Measurements from ENCODE around the gene COLQ. TPM values are rescaled to one million over a fixed set of nuclear protein-coding genes. Genes with fewer than 3 reads are reported as not detected.

The COLQ gene
- total and polyA plus RNA-seq, 10 donors: 1.9 to 29.8 (median 6.7) TPM

GRCh38 chr3:15452961-15453360 lies 68.5 kb downstream of the COLQ start:
- WGBS, 5 donors: 91 to 97% (median 94%) methylated on average over 5 of the region's 5 CpGs

GRCh38 chr3:15452156-15452555 lies 69.3 kb downstream of the COLQ start:
- Histone ChIP-seq H3K9me3 (no peaks in the 10 kb centered on the region), H3K36me3 (peaks cover 0 to 18% (median 0%) of the 10 kb centered on the region in 6 donors), H3K27ac (no peak overlapping the region), H3K4me3 (no peak overlapping the region), H3K4me1 (no peaks in the 10 kb centered on the region), H3K27me3 (replicated peaks in 1 of 7) (no peaks in the 10 kb centered on the region)
- WGBS, 5 donors: 81 to 95% (median 87%) methylated on average over 7 to 9 of the region's 9 CpGs
- intact Hi-C loops (cut with DNase I; ENCODE audit: low total_unique reads): no loop called here
- DNase-seq: no peak
- TF ChIP-seq POLR2AphosphoS5 (IDR thresholded peaks at IDR 0.05) (no peak), POLR2A (IDR thresholded peaks at IDR 0.05) (no peak)
- TF ChIP-seq, protein P1, sequence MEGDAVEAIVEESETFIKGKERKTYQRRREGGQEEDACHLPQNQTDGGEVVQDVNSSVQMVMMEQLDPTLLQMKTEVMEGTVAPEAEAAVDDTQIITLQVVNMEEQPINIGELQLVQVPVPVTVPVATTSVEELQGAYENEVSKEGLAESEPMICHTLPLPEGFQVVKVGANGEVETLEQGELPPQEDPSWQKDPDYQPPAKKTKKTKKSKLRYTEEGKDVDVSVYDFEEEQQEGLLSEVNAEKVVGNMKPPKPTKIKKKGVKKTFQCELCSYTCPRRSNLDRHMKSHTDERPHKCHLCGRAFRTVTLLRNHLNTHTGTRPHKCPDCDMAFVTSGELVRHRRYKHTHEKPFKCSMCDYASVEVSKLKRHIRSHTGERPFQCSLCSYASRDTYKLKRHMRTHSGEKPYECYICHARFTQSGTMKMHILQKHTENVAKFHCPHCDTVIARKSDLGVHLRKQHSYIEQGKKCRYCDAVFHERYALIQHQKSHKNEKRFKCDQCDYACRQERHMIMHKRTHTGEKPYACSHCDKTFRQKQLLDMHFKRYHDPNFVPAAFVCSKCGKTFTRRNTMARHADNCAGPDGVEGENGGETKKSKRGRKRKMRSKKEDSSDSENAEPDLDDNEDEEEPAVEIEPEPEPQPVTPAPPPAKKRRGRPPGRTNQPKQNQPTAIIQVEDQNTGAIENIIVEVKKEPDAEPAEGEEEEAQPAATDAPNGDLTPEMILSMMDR (IDR thresholded peaks at IDR 0.05 in 8 of 11, conservative IDR thresholded peaks at IDR 0.05 in 3 of 11): no peak

More at GRCh38 chr3:15452961-15453360, 68.5 kb downstream of the COLQ start:
- TF ChIP-seq, protein P1 (IDR thresholded peaks at IDR 0.05 in 8 of 11, conservative IDR thresholded peaks at IDR 0.05 in 3 of 11): no peak
- TF ChIP-seq POLR2A (IDR thresholded peaks at IDR 0.05) (no peak), POLR2AphosphoS5 (IDR thresholded peaks at IDR 0.05) (no peak)
- H3K36me3 ChIP-seq: peaks cover 0 to 18% (median 0%) of the 10 kb centered on the region in 6 donors
- no peak overlapping the region for H3K4me3 ChIP-seq
- no peak overlapping the region for H3K27ac ChIP-seq
- intact Hi-C loops (cut with DNase I; ENCODE audit: low total_unique reads): no loop called here
- H3K27me3 ChIP-seq (replicated peaks in 1 of 7): no peaks in the 10 kb centered on the region
- DNase-seq: no peak
- no peaks in the 10 kb centered on the region for H3K9me3 ChIP-seq
- H3K4me1 ChIP-seq: no peaks in the 10 kb centered on the region

DNA sequence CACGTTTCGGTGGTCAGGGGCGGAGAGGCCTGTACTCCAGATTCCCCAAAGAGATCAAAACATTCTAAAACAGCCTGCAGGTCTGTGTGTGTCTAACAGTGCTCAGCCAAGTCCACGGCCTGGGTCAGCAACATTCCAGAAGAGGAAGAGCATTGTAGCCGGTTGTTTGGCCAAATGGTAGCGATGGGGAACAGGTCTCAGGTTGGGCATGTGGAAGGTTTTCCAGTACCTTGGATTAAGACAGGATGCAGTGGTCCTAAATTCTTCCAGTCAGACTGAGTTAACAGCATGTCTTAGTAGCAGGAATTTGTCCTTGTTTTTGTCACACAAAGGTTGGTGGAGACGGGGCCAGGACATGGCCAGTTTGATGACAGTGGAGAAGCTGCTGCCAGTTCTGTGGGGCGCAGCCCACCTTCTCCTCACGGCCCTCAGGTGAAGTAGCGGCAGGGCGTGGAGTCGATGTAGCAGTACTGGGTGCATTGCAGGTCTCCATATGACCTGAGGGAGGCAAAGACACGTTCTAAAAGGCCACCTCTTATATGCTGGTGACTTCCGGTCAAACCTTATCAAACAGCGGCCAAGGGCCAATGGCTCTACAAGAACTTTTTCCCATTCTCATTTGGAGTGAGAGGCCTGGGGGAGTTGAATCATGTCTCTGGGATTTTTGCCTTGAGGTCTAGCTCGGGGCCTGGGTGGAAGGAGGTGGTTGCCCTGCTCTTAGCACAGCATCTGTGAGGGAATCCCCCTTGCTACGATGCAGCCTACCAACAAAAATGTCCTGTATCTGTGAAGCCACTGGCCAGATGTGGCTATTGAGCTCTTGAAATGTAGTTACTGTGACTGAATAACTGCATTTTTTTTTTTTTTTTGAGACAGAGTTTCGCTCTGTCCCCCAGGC lies 70.0 kb downstream of the COLQ start:
- TF ChIP-seq POLR2AphosphoS5 (IDR thresholded peaks at IDR 0.05) (no peak), POLR2A (IDR thresholded peaks at IDR 0.05) (no peak)
- TF ChIP-seq, protein P1 (IDR thresholded peaks at IDR 0.05 in 8 of 11, conservative IDR thresholded peaks at IDR 0.05 in 3 of 11): no peak
- H3K4me3 ChIP-seq: no peak overlapping the region
- no peak overlapping the region for H3K27ac ChIP-seq
- H3K36me3 ChIP-seq: peaks cover 0 to 18% (median 0%) of the 10 kb centered on the region in 6 donors
- intact Hi-C loops (cut with DNase I; ENCODE audit: low total_unique reads): no loop called here
- DNase-seq: no peak
- H3K4me1 ChIP-seq: no peaks in the 10 kb centered on the region
- no peaks in the 10 kb centered on the region for H3K27me3 ChIP-seq (replicated peaks in 1 of 7)
- H3K9me3 ChIP-seq: no peaks in the 10 kb centered on the region
- 86 to 94% (median 90%) methylated on average over 18 of the region's 18 CpGs for WGBS, 5 donors

All from spleen (tissue), 11 donors.